H9 (cell line): Measurements from ENCODE around the gene FBXO38. TPM values are rescaled to one million over a fixed set of nuclear protein-coding genes. Genes with fewer than 3 reads are reported as not detected.

Experiments
- DNase-seq: peaks from one replicate; pipeline ENCODE4 v3.0.0-alpha.2; 2017
- H2AFZ ChIP-seq: one replicate; pipeline ENCODE4 v1.6.1; 2013; ENCODE audit warnings: mild to moderate bottlenecking, low read length, control low read depth, moderate library complexity
- H2AK5ac ChIP-seq: 2 replicates; pipeline ENCODE4 v1.6.1; 2013; ENCODE audit warnings: low read length, control low read depth, mixed read lengths; ENCODE audit not compliant: insufficient read length
- H2BK120ac ChIP-seq: one replicate; pipeline ENCODE4 v1.6.1; 2013; ENCODE audit warnings: low read depth, mild to moderate bottlenecking, low read length, control low read depth, inconsistent platforms; ENCODE audit not compliant: poor library complexity, severe bottlenecking
- H2BK12ac ChIP-seq: 2 replicates; pipeline ENCODE4 v1.6.1; 2013; ENCODE audit warnings: low read length, control low read depth, mixed read lengths, low read depth; ENCODE audit not compliant: insufficient read length
- H2BK15ac ChIP-seq: 2 replicates; pipeline ENCODE4 v1.6.1; 2013; ENCODE audit warnings: low read depth, low read length, control low read depth
- H2BK20ac ChIP-seq: one replicate; pipeline ENCODE4 v1.6.1; 2013; ENCODE audit warnings: low read depth, mild to moderate bottlenecking, low read length, control low read depth, inconsistent platforms; ENCODE audit not compliant: poor library complexity, severe bottlenecking
- H2BK5ac ChIP-seq: 2 replicates; pipeline ENCODE4 v1.6.1; 2013; ENCODE audit warnings: low read length, control low read depth, mixed read lengths; ENCODE audit not compliant: insufficient read length
- H3K14ac ChIP-seq: 2 replicates; pipeline ENCODE4 v1.6.1; 2013; ENCODE audit warnings: low read length, control low read depth; ENCODE audit not compliant: insufficient read depth
- H3K18ac ChIP-seq: 2 replicates; pipeline ENCODE4 v1.6.1; 2013; ENCODE audit warnings: low read depth, mild to moderate bottlenecking, mixed read lengths, low read length, control low read depth; ENCODE audit not compliant: insufficient read length
- H3K23ac ChIP-seq: 2 replicates; pipeline ENCODE4 v1.6.1; 2013; ENCODE audit warnings: low read length, control low read depth, mixed read lengths, low read depth; ENCODE audit not compliant: insufficient read length
- H3K23me2 ChIP-seq: 2 replicates; pipeline ENCODE4 v1.6.1; 2013; ENCODE audit warnings: low read depth, mild to moderate bottlenecking, mixed read lengths, low read length, control low read depth; ENCODE audit not compliant: insufficient read length, poor library complexity, severe bottlenecking
- H3K27ac ChIP-seq: 2 replicates; pipeline ENCODE4 v1.5.1; 2013; ENCODE audit warnings: low read length, control low read depth, mixed read lengths, low read depth; ENCODE audit not compliant: insufficient read length
- H3K27me3 ChIP-seq: 2 replicates; pipeline ENCODE4 v1.6.1; 2013; ENCODE audit warnings: low read length, control low read depth, inconsistent platforms; ENCODE audit not compliant: insufficient read depth
- H3K4ac ChIP-seq: 2 replicates; pipeline ENCODE4 v1.6.1; 2013; ENCODE audit warnings: low read depth, mild to moderate bottlenecking, control low read depth, inconsistent platforms, low read length, moderate library complexity
- H3K4me1 ChIP-seq: 2 replicates; pipeline ENCODE4 v1.6.1; 2013; ENCODE audit warnings: low read length, control low read depth, inconsistent platforms; ENCODE audit not compliant: insufficient read depth
- H3K4me2 ChIP-seq: 2 replicates; pipeline ENCODE4 v1.6.1; 2013; ENCODE audit warnings: low read length, control low read depth, mixed read lengths; ENCODE audit not compliant: insufficient read length, insufficient read depth
- H3K56ac ChIP-seq: 2 replicates; pipeline ENCODE4 v1.6.1; 2013; ENCODE audit warnings: low read depth, mild to moderate bottlenecking, mixed read lengths, low read length, control low read depth; ENCODE audit not compliant: insufficient read length
- H3K79me1 ChIP-seq: 2 replicates; pipeline ENCODE4 v1.6.1; 2013; ENCODE audit warnings: low read depth, mild to moderate bottlenecking, moderate library complexity, low read length, control low read depth, inconsistent platforms; ENCODE audit not compliant: insufficient read depth, poor library complexity, severe bottlenecking
- H3K79me2 ChIP-seq: 2 replicates; pipeline ENCODE4 v1.6.1; 2013; ENCODE audit warnings: low read length, control low read depth, inconsistent platforms; ENCODE audit not compliant: insufficient read depth
- H3K9ac ChIP-seq: 2 replicates; pipeline ENCODE4 v1.6.1; 2013; ENCODE audit warnings: low read length, control low read depth, mixed read lengths; ENCODE audit not compliant: insufficient read length; ENCODE audit errors: extremely low read depth
- H3K9me3 ChIP-seq: one replicate; pipeline ENCODE4 v1.6.1; 2013; ENCODE audit warnings: low read depth, low read length, inconsistent platforms; ENCODE audit not compliant: control insufficient read depth
- H3T11ph ChIP-seq: one replicate; pipeline ENCODE4 v1.6.1; 2013; ENCODE audit warnings: mild to moderate bottlenecking, low read length, control low read depth, inconsistent platforms
- H4K20me1 ChIP-seq: one replicate; pipeline ENCODE4 v1.6.1; 2013; ENCODE audit not compliant: control insufficient read depth, insufficient read length, insufficient read depth
- H4K5ac ChIP-seq: 2 replicates; pipeline ENCODE4 v1.6.1; 2013; ENCODE audit warnings: low read depth, mild to moderate bottlenecking, mixed read lengths, low read length, control low read depth; ENCODE audit not compliant: insufficient read length
- H4K8ac ChIP-seq: replicated peaks from 2 replicates; pipeline ENCODE4 v1.6.1; 2013; ENCODE audit warnings: low read length, control low read depth, mixed read lengths, low read depth; ENCODE audit not compliant: insufficient read length
- H4K91ac ChIP-seq: 2 replicates; pipeline ENCODE4 v1.6.1; 2013; ENCODE audit warnings: low read depth, mild to moderate bottlenecking, moderate library complexity, mixed read lengths, low read length, control low read depth; ENCODE audit not compliant: insufficient read length
- H3K27ac Mint-ChIP-seq, 3 experiments: 2 replicates in 2 of 3; 3 replicates in 1 of 3; pipeline ENCODE4 v1.8.0; 2020 to 2021; ENCODE audit warnings: mixed read lengths in 3 of 3, mild to moderate bottlenecking in 1 of 3, moderate library complexity in 1 of 3
- H3K27me3 Mint-ChIP-seq: 2 replicates; pipeline ENCODE4 v1.8.0; 2021; ENCODE audit warnings: low read depth, mild to moderate bottlenecking, moderate library complexity, mixed read lengths
- H3K36me3 Mint-ChIP-seq, 3 experiments: 2 replicates in 2 of 3; 3 replicates in 1 of 3; pipeline ENCODE4 v1.8.0; 2020 to 2021; ENCODE audit warnings: low read depth in 3 of 3, mixed read lengths in 3 of 3; ENCODE audit not compliant: insufficient read depth in 1 of 3
- H3K4me1 Mint-ChIP-seq, 2 experiments: 2 replicates each; pipeline ENCODE4 v1.8.0; 2020; ENCODE audit warnings: mixed read lengths in 2 of 2
- H3K4me3 Mint-ChIP-seq, 2 experiments: 2 replicates in 1 of 2; 3 replicates in 1 of 2; pipeline ENCODE4 v1.8.0; 2020 to 2021; ENCODE audit warnings: mild to moderate bottlenecking in 2 of 2, mixed read lengths in 2 of 2, moderate library complexity in 1 of 2
- H3K9me3 Mint-ChIP-seq, 2 experiments: 2 replicates in 1 of 2; 3 replicates in 1 of 2; pipeline ENCODE4 v1.8.0; 2020; ENCODE audit warnings: mild to moderate bottlenecking in 2 of 2, mixed read lengths in 2 of 2, moderate library complexity in 1 of 2
- WGBS: extraction: QIAGEN DNeasy Blood & Tissue Kit; methylation state at CpG from one replicate; pipeline ENCODE4 v1.1.7; 2013; ENCODE audit warnings: missing lambda C conversion rate, low lambda C conversion rate, mixed read lengths; ENCODE audit not compliant: insufficient read length; ENCODE audit errors: extremely low coverage; 5-methylcytosine and 5-hydroxymethylcytosine counted together
- total RNA-seq: library from RNA; stranded (reverse); gene quantifications from 2 replicates; pipeline ENCODE4 v1.2.1, GENCODE V29; 2021
- TF ChIP-seq, protein P1 (sequence below): fragments of 200-600 bp; sonication (generic); conservative IDR thresholded peaks from 3 replicates; pipeline ENCODE4 v1.8.0; 2021; ENCODE audit warnings: antibody characterized with exemption, mild to moderate bottlenecking

FBXO38 gene
- total RNA-seq, 1 experiment from 2014 or later: 34.6 TPM

GRCh38 chr5:148445578-148445977, 61.8 kb downstream of the FBXO38 start:
- TF ChIP-seq, protein P1, sequence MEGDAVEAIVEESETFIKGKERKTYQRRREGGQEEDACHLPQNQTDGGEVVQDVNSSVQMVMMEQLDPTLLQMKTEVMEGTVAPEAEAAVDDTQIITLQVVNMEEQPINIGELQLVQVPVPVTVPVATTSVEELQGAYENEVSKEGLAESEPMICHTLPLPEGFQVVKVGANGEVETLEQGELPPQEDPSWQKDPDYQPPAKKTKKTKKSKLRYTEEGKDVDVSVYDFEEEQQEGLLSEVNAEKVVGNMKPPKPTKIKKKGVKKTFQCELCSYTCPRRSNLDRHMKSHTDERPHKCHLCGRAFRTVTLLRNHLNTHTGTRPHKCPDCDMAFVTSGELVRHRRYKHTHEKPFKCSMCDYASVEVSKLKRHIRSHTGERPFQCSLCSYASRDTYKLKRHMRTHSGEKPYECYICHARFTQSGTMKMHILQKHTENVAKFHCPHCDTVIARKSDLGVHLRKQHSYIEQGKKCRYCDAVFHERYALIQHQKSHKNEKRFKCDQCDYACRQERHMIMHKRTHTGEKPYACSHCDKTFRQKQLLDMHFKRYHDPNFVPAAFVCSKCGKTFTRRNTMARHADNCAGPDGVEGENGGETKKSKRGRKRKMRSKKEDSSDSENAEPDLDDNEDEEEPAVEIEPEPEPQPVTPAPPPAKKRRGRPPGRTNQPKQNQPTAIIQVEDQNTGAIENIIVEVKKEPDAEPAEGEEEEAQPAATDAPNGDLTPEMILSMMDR: no peak
- H3K9me3 ChIP-seq: no peaks in the 10 kb centered on the region
- no peak overlapping the region for H2BK120ac ChIP-seq
- no peak overlapping the region for H3K27ac Mint-ChIP-seq
- H2BK15ac ChIP-seq: no peak overlapping the region
- no peak overlapping the region for H3T11ph ChIP-seq
- H3K4me2 ChIP-seq: no peak overlapping the region
- H4K91ac ChIP-seq: no peak overlapping the region
- no peaks in the 10 kb centered on the region for H3K23me2 ChIP-seq
- no peak overlapping the region for H2BK5ac ChIP-seq
- no peaks in the 10 kb centered on the region for H4K20me1 ChIP-seq
- no peak overlapping the region for H4K8ac ChIP-seq
- no peak overlapping the region for H3K14ac ChIP-seq
- no peaks in the 10 kb centered on the region for H3K27me3 ChIP-seq
- no CpG with 5 or more reads among the region's 3 CpGs for WGBS
- no peak overlapping the region for H2AFZ ChIP-seq
- H3K56ac ChIP-seq: no peak overlapping the region
- H3K4ac ChIP-seq: no peak overlapping the region
- no peak overlapping the region for H4K5ac ChIP-seq
- DNase-seq: no peak
- no peak overlapping the region for H2AK5ac ChIP-seq
- H2BK12ac ChIP-seq: no peak overlapping the region
- peaks cover 6 to 14% (median 9%) of the 10 kb centered on the region in 3 experiments; a peak in 5 of 7 replicates for H3K36me3 Mint-ChIP-seq
- no peak overlapping the region for H3K23ac ChIP-seq
- H3K79me1 ChIP-seq: no peaks in the 10 kb centered on the region
- no peak overlapping the region for H3K27ac ChIP-seq
- H3K27me3 Mint-ChIP-seq: no peaks in the 10 kb centered on the region
- no peak overlapping the region for H2BK20ac ChIP-seq
- no peaks in the 10 kb centered on the region for H3K79me2 ChIP-seq
- no peaks in the 10 kb centered on the region for H3K9me3 Mint-ChIP-seq
- H3K4me1 ChIP-seq: peaks cover 2% of the 10 kb centered on the region; the same call in 1 of the 2 replicates
- H3K9ac ChIP-seq: no peak overlapping the region
- H3K4me1 Mint-ChIP-seq: peaks cover 13 to 14% of the 10 kb centered on the region in 2 experiments
- no peak overlapping the region for H3K18ac ChIP-seq
- H3K4me3 Mint-ChIP-seq: no peak overlapping the region
